ENCODE results near the gene RIPOR3. TPM values are rescaled to one million over a fixed set of nuclear protein-coding genes. Genes with fewer than 3 reads are reported as not detected.

The RIPOR3 gene
- total and polyA plus RNA-seq, 4 donors = 5.6 to 90.3 (median 16.3) TPM

GRCh38 chr20:50694379-50695134 lies 3.2 kb upstream of the RIPOR3 start:
- H3K36me3 ChIP-seq (ENCODE audit: control insufficient read depth in 4 of 4, insufficient read depth in 3 of 4, low read depth in 1 of 4, low read length in 3 of 4) = no peaks in the 10 kb centered on the region
- no peak for DNase-seq (ENCODE audit: low spot score)
- no peak overlapping the region for H3K9ac ChIP-seq (ENCODE audit: low read depth in 1 of 2, low read length in 2 of 2)
- no peaks in the 10 kb centered on the region for H3K9me3 ChIP-seq (ENCODE audit: control insufficient read depth in 4 of 4, low read length in 3 of 4)
- TF ChIP-seq EGR1 (IDR thresholded peaks at IDR 0.05; ENCODE audit: low read depth in 2 of 2) = no peak
- no peak for TF ChIP-seq YY1 (IDR thresholded peaks at IDR 0.05)
- no peak for TF ChIP-seq FOXA2 (IDR thresholded peaks at IDR 0.05)
- no peak for TF ChIP-seq ATF3 (IDR thresholded peaks at IDR 0.05)
- no peak for TF ChIP-seq JUND (IDR thresholded peaks at IDR 0.05)
- no peak for TF ChIP-seq FOXA1 (IDR thresholded peaks at IDR 0.05)
- TF ChIP-seq SP1 (IDR thresholded peaks at IDR 0.05) = no peak
- TF ChIP-seq REST (IDR thresholded peaks at IDR 0.05) = no peak
- no peak for TF ChIP-seq TAF1 (conservative IDR thresholded peaks at IDR 0.05)
- TF ChIP-seq MAX (IDR thresholded peaks at IDR 0.05) = no peak
- TF ChIP-seq ZBTB33 (IDR thresholded peaks at IDR 0.05) = no peak
- TF ChIP-seq RAD21 (IDR thresholded peaks at IDR 0.05) = no peak
- no peak for TF ChIP-seq HNF4G (IDR thresholded peaks at IDR 0.05)
- no peak for TF ChIP-seq RXRA (IDR thresholded peaks at IDR 0.05)
- TF ChIP-seq HNF4A (conservative IDR thresholded peaks at IDR 0.05) = no peak
- H3K4me1 ChIP-seq (ENCODE audit: control insufficient read depth in 4 of 4, insufficient read depth in 4 of 4, low read length in 3 of 4) = peaks cover 0 to 8% (median 1%) of the 10 kb centered on the region in 4 donors
- H3K27ac ChIP-seq (ENCODE audit: low read depth in 1 of 2, low read length in 2 of 2) = no peak overlapping the region
- no peaks in the 10 kb centered on the region for H3K27me3 ChIP-seq (ENCODE audit: control insufficient read depth in 4 of 4, insufficient read depth in 4 of 4, low read length in 3 of 4)
- H3K4me3 ChIP-seq (ENCODE audit: low read depth in 1 of 3, low read length in 3 of 3) = no peak overlapping the region
- WGBS = 71% methylated on average over 9 of the region's 9 CpGs

- Histone ChIP-seq H3K9me3 (ENCODE audit: control insufficient read depth in 4 of 4, low read length in 3 of 4) (no peaks in the 10 kb centered on the region), H3K36me3 (ENCODE audit: control insufficient read depth in 4 of 4, insufficient read depth in 3 of 4, low read depth in 1 of 4, low read length in 3 of 4) (no peaks in the 10 kb centered on the region), H3K9ac (ENCODE audit: low read depth in 1 of 2, low read length in 2 of 2) (no peak overlapping the region), H3K4me1 (ENCODE audit: control insufficient read depth in 4 of 4, insufficient read depth in 4 of 4, low read length in 3 of 4) (peaks cover 0 to 8% (median 1%) of the 10 kb centered on the region in 4 donors), H3K4me3 (ENCODE audit: low read depth in 1 of 3, low read length in 3 of 3) (no peak overlapping the region), H3K27me3 (ENCODE audit: control insufficient read depth in 4 of 4, insufficient read depth in 4 of 4, low read length in 3 of 4) (no peaks in the 10 kb centered on the region), H3K27ac (ENCODE audit: low read depth in 1 of 2, low read length in 2 of 2) (no peak overlapping the region)
- WGBS = 98% methylated on average over 1 of the region's 1 CpG
- TF ChIP-seq YY1 (IDR thresholded peaks at IDR 0.05) (no peak), NR2F2 (IDR thresholded peaks at IDR 0.05) (no peak), RAD21 (IDR thresholded peaks at IDR 0.05) (no peak), ZBTB33 (IDR thresholded peaks at IDR 0.05) (no peak), REST (IDR thresholded peaks at IDR 0.05) (no peak)
- no peak for DNase-seq (ENCODE audit: low spot score)
Measured at GRCh38 chr20:50693001-50693400, 1.7 kb upstream of the RIPOR3 start.

Measured in liver (tissue), 9 donors.